ENCODE data around the gene ACTL6B.

DNA sequence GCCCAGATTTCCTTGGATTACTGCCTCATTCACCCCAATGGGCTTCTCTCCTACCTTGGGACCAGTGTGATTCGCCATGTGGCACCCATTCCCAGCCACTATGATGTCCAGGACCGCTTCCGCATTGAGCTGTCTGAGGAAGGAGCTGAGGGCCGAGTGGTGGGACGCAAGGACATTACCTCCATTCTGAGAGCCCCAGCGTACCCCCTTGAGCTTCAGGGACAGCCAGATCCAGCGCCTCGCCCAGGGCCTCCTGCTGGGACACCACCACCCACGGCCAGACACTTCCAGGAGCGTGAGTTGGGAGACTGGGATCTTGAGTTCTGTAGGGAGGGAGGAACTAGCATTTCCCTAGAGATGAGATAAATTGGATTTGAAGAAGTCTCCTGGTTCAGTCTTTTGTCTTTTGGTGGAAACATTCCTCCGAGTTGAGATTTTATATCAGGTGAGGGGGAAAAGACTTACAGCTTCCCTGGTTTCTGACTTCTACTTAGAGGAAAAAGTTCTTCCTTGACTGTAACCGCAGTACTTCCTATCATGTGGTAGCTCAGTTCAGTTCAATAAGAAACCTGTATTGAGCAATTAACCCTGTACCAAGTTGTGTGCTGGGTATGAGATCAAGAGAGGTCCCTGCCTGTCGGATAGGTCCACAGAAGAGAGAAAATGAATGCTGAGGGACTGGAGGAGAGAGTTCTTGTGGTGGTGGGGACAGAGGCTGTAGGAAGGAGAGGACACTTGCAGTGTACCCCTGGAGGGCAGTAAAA lies 42.7 kb downstream of the ACTL6B start:
- TF ChIP-seq CTCF (IDR thresholded peaks at IDR 0.05) (no peak), POLR2AphosphoS5 (IDR thresholded peaks at IDR 0.05) (no peak)

Measured in breast epithelium (tissue), 3 donors.